Measurements from ENCODE around the gene STK39. TPM values are rescaled to one million over a fixed set of nuclear protein-coding genes. Genes with fewer than 3 reads are reported as not detected.
A peak's percentile ranks its signal among the peaks of the same experiment; 100 is the strongest.

Gene STK39
- total and polyA plus RNA-seq, 2 donors from 2014 or later, result 15.9 to 27.1 TPM

DNA sequence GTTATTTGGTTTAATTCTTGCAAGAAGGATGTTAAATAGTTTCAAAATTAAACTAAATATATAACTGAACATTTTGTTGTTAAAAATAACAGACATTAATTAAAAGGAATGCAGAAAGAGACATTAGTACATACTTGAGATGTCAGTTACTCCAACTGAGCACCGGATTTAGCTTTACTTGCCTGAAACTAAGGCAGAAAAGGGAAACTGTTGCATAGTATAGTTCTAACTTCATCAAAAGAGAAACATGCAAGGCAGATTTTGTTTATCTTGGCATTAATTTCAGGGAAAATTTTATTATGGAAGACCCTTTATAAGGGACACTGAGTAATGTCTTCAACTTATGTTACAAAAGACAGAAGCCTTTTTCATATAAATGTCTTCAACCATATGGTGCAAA is 218.3 kb downstream of the STK39 start:
- H3K4me1 ChIP-seq (ENCODE audit: control insufficient read depth in 2 of 3, insufficient read depth in 2 of 3, low read depth in 1 of 3, low read length in 3 of 3), result no peaks in the 10 kb centered on the region
- FAIRE-seq (no peak), DNase-seq (peak in 1 of 5 donors; percentile 19)
- no peaks in the 10 kb centered on the region for H3K36me3 ChIP-seq (ENCODE audit: control insufficient read depth in 2 of 3, insufficient read depth in 3 of 3, low read length in 3 of 3)
- TF ChIP-seq, protein P1, sequence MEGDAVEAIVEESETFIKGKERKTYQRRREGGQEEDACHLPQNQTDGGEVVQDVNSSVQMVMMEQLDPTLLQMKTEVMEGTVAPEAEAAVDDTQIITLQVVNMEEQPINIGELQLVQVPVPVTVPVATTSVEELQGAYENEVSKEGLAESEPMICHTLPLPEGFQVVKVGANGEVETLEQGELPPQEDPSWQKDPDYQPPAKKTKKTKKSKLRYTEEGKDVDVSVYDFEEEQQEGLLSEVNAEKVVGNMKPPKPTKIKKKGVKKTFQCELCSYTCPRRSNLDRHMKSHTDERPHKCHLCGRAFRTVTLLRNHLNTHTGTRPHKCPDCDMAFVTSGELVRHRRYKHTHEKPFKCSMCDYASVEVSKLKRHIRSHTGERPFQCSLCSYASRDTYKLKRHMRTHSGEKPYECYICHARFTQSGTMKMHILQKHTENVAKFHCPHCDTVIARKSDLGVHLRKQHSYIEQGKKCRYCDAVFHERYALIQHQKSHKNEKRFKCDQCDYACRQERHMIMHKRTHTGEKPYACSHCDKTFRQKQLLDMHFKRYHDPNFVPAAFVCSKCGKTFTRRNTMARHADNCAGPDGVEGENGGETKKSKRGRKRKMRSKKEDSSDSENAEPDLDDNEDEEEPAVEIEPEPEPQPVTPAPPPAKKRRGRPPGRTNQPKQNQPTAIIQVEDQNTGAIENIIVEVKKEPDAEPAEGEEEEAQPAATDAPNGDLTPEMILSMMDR (IDR thresholded peaks at IDR 0.05; ENCODE audit: borderline replicate concordance, extremely low read depth, insufficient read depth), result no peak
- H3K9me3 ChIP-seq (ENCODE audit: control insufficient read depth in 2 of 3, insufficient read depth in 1 of 3, low read length in 3 of 3), result no peaks in the 10 kb centered on the region
- intact Hi-C loops (cut with DNase I), result no loop called here
- no peak overlapping the region for H3K9ac ChIP-seq (ENCODE audit: low read length in 3 of 3)
- no peak overlapping the region for H3K4me3 ChIP-seq (ENCODE audit: low read length in 3 of 3)
- no peak overlapping the region for H3K27ac ChIP-seq (ENCODE audit: low read depth in 2 of 2, low read length in 2 of 2)
- H3K27me3 ChIP-seq (ENCODE audit: control insufficient read depth, insufficient read depth, low read length), result no peaks in the 10 kb centered on the region

DNA sequence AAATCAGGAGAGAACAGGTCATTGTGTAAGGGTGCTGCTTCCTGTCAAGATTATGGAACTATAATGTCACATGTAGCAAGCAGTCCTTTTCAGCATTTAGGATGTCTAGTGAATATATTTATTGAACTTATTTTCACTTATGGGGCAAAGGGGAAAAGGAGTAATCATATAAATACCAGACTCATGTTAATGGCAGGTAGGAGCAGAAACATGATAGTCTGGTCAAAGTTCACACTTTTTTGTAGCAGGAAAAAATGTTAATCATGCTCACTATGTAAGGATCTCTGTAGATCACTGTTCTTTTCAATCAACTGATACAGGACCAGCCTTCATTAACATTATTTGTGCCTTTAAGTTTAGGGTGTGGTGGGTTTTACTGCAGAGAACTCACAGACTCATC is 219.0 kb downstream of the STK39 start:
- Histone ChIP-seq H3K9me3 (ENCODE audit: control insufficient read depth in 2 of 3, insufficient read depth in 1 of 3, low read length in 3 of 3) (no peaks in the 10 kb centered on the region), H3K27ac (ENCODE audit: low read depth in 2 of 2, low read length in 2 of 2) (no peak overlapping the region), H3K9ac (ENCODE audit: low read length in 3 of 3) (no peak overlapping the region), H3K4me3 (ENCODE audit: low read length in 3 of 3) (no peak overlapping the region), H3K4me1 (ENCODE audit: control insufficient read depth in 2 of 3, insufficient read depth in 2 of 3, low read depth in 1 of 3, low read length in 3 of 3) (no peaks in the 10 kb centered on the region), H3K27me3 (ENCODE audit: control insufficient read depth, insufficient read depth, low read length) (no peaks in the 10 kb centered on the region), H3K36me3 (ENCODE audit: control insufficient read depth in 2 of 3, insufficient read depth in 3 of 3, low read length in 3 of 3) (no peaks in the 10 kb centered on the region)
- DNase-seq, result no peak
- TF ChIP-seq, protein P1 (IDR thresholded peaks at IDR 0.05; ENCODE audit: borderline replicate concordance, extremely low read depth, insufficient read depth), result no peak
- no peak for FAIRE-seq
- intact Hi-C loops (cut with DNase I), result no loop called here

DNA sequence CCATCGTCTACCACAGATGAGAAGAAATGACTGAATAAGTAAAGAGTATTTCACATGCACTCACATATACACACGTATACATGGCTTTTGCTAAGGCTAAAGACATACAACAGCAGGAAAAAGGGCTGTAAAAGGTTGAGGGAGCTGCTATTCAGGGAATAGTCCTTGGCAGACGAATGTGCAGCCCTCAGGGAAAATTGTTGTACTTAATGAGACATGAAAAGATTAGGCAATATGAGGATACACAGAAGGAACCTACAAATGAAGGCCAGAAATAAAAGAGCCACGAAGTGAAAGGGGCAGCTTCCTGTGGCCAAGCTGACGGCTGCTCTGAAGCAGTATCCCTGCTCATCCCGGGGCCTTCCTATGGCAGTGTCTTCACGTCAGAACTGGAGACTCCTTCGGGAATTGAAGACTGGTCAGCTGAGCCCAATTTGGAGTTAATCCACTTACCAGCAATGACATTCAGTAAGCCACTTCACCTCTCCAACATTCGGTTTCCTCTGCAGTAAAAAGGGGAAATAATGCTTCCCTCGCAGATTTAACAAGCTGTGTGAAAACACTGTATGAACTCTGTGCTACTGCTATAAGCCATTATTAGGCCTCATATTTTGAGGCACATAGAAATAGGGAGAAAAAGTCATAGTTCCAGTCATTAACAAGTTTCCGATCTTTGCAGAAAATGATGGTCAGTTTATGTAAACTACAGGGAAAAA is 221.8 kb downstream of the STK39 start:
- intact Hi-C loops (cut with DNase I), result no loop called here
- DNase-seq (no peak), FAIRE-seq (no peak)
- Histone ChIP-seq H3K27me3 (ENCODE audit: control insufficient read depth, insufficient read depth, low read length) (no peaks in the 10 kb centered on the region), H3K4me1 (ENCODE audit: control insufficient read depth in 2 of 3, insufficient read depth in 2 of 3, low read depth in 1 of 3, low read length in 3 of 3) (no peaks in the 10 kb centered on the region), H3K4me3 (ENCODE audit: low read length in 3 of 3) (no peak overlapping the region), H3K27ac (ENCODE audit: low read depth in 2 of 2, low read length in 2 of 2) (no peak overlapping the region), H3K9ac (ENCODE audit: low read length in 3 of 3) (no peak overlapping the region), H3K36me3 (ENCODE audit: control insufficient read depth in 2 of 3, insufficient read depth in 3 of 3, low read length in 3 of 3) (no peaks in the 10 kb centered on the region), H3K9me3 (ENCODE audit: control insufficient read depth in 2 of 3, insufficient read depth in 1 of 3, low read length in 3 of 3) (no peaks in the 10 kb centered on the region)
- TF ChIP-seq, protein P1 (IDR thresholded peaks at IDR 0.05; ENCODE audit: borderline replicate concordance, extremely low read depth, insufficient read depth), result no peak

DNA sequence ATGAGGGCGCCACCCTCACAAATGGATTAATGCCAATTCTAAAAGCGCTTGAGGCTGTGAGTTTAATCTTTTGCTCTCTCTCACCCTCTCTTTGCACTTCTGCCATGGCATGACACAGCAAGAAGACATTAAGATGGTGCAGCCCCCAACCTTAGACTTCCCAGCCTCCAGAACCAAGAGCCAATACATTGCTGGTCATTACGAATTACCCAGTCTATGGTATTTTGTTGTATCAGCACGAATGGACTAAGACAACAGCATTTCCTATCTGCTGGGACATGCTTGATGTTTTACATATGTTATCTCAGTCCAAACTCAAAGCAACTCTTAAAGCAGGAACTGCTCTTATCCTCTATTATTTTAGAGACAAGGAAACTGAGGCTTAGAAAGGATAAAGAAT is 222.9 kb downstream of the STK39 start:
- DNase-seq (no peak), FAIRE-seq (no peak)
- H3K36me3 ChIP-seq (ENCODE audit: control insufficient read depth in 2 of 3, insufficient read depth in 3 of 3, low read length in 3 of 3), result no peaks in the 10 kb centered on the region
- no peak overlapping the region for H3K9ac ChIP-seq (ENCODE audit: low read length in 3 of 3)
- no peaks in the 10 kb centered on the region for H3K9me3 ChIP-seq (ENCODE audit: control insufficient read depth in 2 of 3, insufficient read depth in 1 of 3, low read length in 3 of 3)
- no peaks in the 10 kb centered on the region for H3K4me1 ChIP-seq (ENCODE audit: control insufficient read depth in 2 of 3, insufficient read depth in 2 of 3, low read depth in 1 of 3, low read length in 3 of 3)
- no peaks in the 10 kb centered on the region for H3K27me3 ChIP-seq (ENCODE audit: control insufficient read depth, insufficient read depth, low read length)
- TF ChIP-seq, protein P1 (IDR thresholded peaks at IDR 0.05; ENCODE audit: borderline replicate concordance, extremely low read depth, insufficient read depth), result no peak
- no peak overlapping the region for H3K27ac ChIP-seq (ENCODE audit: low read depth in 2 of 2, low read length in 2 of 2)
- H3K4me3 ChIP-seq (ENCODE audit: low read length in 3 of 3), result no peak overlapping the region
- intact Hi-C loops (cut with DNase I), result no loop called here

All from kidney (tissue), 14 donors.